K562 (cell line): ENCODE results near the gene MXRA7. TPM values are rescaled to one million over a fixed set of nuclear protein-coding genes. Genes with fewer than 3 reads are reported as not detected.

ENCODE experiments used
- BHLHE40 ChIP-seq: IDR thresholded peaks from 2 replicates; pipeline ENCODE4 v1.6.1; 2011; ENCODE audit warnings: low read length, improper control_type of control experiment
- CHD1 ChIP-seq: fragments of 200-600 bp; sonication (generic); IDR thresholded peaks from one replicate; pipeline ENCODE4 v1.6.1; 2012; ENCODE audit warnings: mild to moderate bottlenecking, moderate library complexity, low read length, inconsistent platforms
- IFI16 ChIP-seq: fragments of 250-450 bp; sonication (Bioruptor Pico); IDR thresholded peaks from 2 replicates; pipeline ENCODE4 v2.1.2; 2022; ENCODE audit warnings: mild to moderate bottlenecking, inconsistent platforms
- KLF16 ChIP-seq: IDR thresholded peaks from 2 replicates; pipeline ENCODE4 v1.6.1; 2016; ENCODE audit warnings: antibody characterized with exemption
- MAFK ChIP-seq: IDR thresholded peaks from 2 replicates; pipeline ENCODE4 v1.6.1; 2011; ENCODE audit warnings: low read length, improper control_type of control experiment
- MEF2D ChIP-seq: conservative IDR thresholded peaks from 2 replicates; pipeline ENCODE4 v1.6.1; 2016; ENCODE audit warnings: low read depth, missing genetic modification characterization, missing compliant biosample characterization
- MYNN ChIP-seq, 2 experiments: sonication (generic); formaldehyde crosslinking in 1 of 2; IDR thresholded peaks; 2 replicates each; pipeline versions ENCODE4 v1.5.0 to v1.6.1; 2016 to 2020; ENCODE audit warnings: antibody characterized with exemption in 1 of 2, missing genetic modification reagents in 1 of 2
- NCOA4 ChIP-seq: fragments of 450-650 bp; IDR thresholded peaks from 2 replicates; pipeline ENCODE4 v1.6.1; 2018; ENCODE audit warnings: mild to moderate bottlenecking; ENCODE audit not compliant: partially characterized antibody
- RBFOX2 ChIP-seq: fragments of 200-400 bp; formaldehyde crosslinking; IDR thresholded peaks from 2 replicates; pipeline ENCODE4 v1.6.1; 2017; ENCODE audit warnings: low read depth, mild to moderate bottlenecking, low read length, moderate library complexity
- SRSF3 ChIP-seq: fragments of 200-400 bp; formaldehyde crosslinking; IDR thresholded peaks from 2 replicates; pipeline ENCODE4 v1.6.1; 2016; ENCODE audit warnings: mild to moderate bottlenecking, low read length, moderate library complexity; ENCODE audit not compliant: insufficient read depth
- U2AF1 ChIP-seq: fragments of 200-400 bp; formaldehyde crosslinking; optimal IDR thresholded peaks from 2 replicates; pipeline ENCODE3; 2017; ENCODE audit warnings: mild to moderate bottlenecking, low read depth, low read length, moderate library complexity
- ZFPM2 ChIP-seq: fragments of 250-450 bp; sonication (Bioruptor Pico); IDR thresholded peaks from 2 replicates; pipeline ENCODE4 v1.5.1; 2022; ENCODE audit warnings: mild to moderate bottlenecking
- ZNF134 ChIP-seq: fragments of 250-450 bp; sonication (Bioruptor Pico); conservative IDR thresholded peaks from 2 replicates; pipeline ENCODE4 v1.4.0; 2020
- ZNF165 ChIP-seq: fragments of 250-450 bp; sonication (Bioruptor Pico); IDR thresholded peaks from 2 replicates; pipeline ENCODE4 v1.4.0; 2020; ENCODE audit warnings: borderline replicate concordance
- ZNF589 ChIP-seq: fragments of 200-800 bp; sonication (Bioruptor generic); IDR thresholded peaks from 2 replicates; pipeline ENCODE4 v1.6.1; 2016; ENCODE audit warnings: low read depth, missing genetic modification characterization, missing compliant biosample characterization
- polyA plus RNA-seq, 8 experiments: library from polyadenylated mRNA; depleted of rRNA in 4 of 8; stranded (reverse) in 5 of 8; unstranded in 3 of 8; fragments of >200 nt; fragmentation: Nextera tagmentation in 2 of 8; fragmentation: Illumina TruSeq in 1 of 8; extraction: Ambion mirVana in 2 of 8; extraction: Trizol in 1 of 8; gene quantifications; 2 replicates each; pipeline versions ENCODE4 v1.2.1 to v1.2.3, GENCODE V29; 2011 to 2014; ENCODE audit warnings: inconsistent platforms in 1 of 8, missing spikeins in 1 of 8
- total RNA-seq, 7 experiments: library from RNA; depleted of rRNA in 6 of 7; stranded (reverse); fragments of >200 nt in 6 of 7; fragmentation: Illumina TruSeq in 2 of 7; extraction: Trizol in 2 of 7; gene quantifications; 2 replicates each; pipeline versions ENCODE4 v1.2.1 to v1.2.3, GENCODE V29; 2011 to 2021; ENCODE audit warnings: low replicate concordance in 1 of 7
- TF ChIP-seq, protein P1 (sequence below): sonication (generic); formaldehyde crosslinking; IDR thresholded peaks from 2 replicates; pipeline ENCODE4 v1.8.0; 2022; ENCODE audit warnings: mild to moderate bottlenecking, missing genetic modification reagents
- TF ChIP-seq, protein P2 (sequence below): sonication (generic); formaldehyde crosslinking; IDR thresholded peaks from 2 replicates; pipeline ENCODE4 v1.8.0; 2022; ENCODE audit warnings: missing genetic modification reagents, mild to moderate bottlenecking, borderline replicate concordance
- TF ChIP-seq, protein P3 (sequence below): conservative IDR thresholded peaks from 2 replicates; pipeline ENCODE4 v1.6.1; 2011; ENCODE audit warnings: low read depth, mild to moderate bottlenecking, low read length; ENCODE audit not compliant: control insufficient read depth
- TF ChIP-seq, protein P4 (sequence below): fragments of 450-650 bp; IDR thresholded peaks from 2 replicates; pipeline ENCODE4 v1.6.1; 2018; ENCODE audit not compliant: partially characterized antibody
- TF ChIP-seq, protein P5 (sequence below): IDR thresholded peaks from 2 replicates; pipeline ENCODE4 v1.6.1; 2011; ENCODE audit not compliant: insufficient read length; ENCODE audit errors: extremely low read depth

Gene MXRA7
- total and polyA plus RNA-seq, 9 of the 15 experiments (the other 6 are each of a cell fraction or from before 2014, with no cell fraction given): 2.6 to 38.4 (median 14.3) TPM

DNA sequence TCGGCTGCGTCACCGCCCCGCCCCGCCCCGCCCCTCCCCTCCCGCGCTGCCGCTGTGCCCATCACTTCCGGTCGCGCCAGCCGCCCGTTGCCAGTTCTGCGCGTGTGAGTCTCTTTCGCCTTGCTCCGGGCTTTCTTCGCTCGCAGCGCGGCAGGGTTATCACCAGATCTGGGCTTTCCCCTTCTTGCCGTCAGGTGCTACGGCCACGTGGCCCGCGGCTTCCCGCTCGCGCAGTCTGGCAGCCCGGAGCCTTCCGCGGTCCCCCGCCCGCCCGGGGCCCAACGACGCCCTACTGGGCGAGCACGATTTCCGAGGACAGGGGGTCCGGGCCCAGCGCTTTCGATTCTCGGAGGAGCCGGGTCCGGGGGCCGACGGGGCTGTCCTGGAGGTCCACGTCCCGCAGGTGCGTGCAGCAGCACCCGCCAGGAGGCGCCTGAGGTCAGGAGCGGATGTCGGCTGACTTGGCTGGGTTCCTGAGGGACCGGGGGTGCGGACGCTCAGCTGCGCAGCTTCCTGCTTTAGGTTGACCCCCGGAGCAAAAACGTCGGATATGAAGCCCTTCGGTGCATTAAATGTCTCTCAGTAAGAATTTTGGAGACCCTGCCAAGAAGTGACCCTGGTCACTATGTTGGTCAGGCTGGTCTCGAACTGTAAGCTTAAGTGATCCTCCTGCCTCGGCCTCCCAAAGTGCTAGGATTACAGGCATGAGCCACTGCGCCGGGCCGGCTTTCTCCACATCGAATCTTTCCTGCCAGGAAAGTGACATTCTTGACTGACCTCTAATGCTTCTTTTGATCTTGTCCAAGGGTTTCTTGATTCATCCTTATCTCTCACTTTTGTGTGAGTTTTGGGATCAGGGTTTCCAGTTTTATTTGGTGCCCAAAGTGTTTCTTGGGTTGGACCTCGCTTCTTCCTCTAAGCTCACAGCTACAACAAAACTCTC lies 16.3 kb upstream of the MXRA7 start, which contains the start of gene METTL23 (continued):
- TF ChIP-seq, protein P1, sequence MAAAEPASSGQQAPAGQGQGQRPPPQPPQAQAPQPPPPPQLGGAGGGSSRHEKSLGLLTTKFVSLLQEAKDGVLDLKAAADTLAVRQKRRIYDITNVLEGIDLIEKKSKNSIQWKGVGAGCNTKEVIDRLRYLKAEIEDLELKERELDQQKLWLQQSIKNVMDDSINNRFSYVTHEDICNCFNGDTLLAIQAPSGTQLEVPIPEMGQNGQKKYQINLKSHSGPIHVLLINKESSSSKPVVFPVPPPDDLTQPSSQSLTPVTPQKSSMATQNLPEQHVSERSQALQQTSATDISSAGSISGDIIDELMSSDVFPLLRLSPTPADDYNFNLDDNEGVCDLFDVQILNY: no peak
- no peak for TF ChIP-seq NCOA4
- no peak for TF ChIP-seq CHD1
- 0 out of 2 replicates have a peak, but pooled peaks have one; percentile 3 for TF ChIP-seq MAFK
- TF ChIP-seq, protein P2, sequence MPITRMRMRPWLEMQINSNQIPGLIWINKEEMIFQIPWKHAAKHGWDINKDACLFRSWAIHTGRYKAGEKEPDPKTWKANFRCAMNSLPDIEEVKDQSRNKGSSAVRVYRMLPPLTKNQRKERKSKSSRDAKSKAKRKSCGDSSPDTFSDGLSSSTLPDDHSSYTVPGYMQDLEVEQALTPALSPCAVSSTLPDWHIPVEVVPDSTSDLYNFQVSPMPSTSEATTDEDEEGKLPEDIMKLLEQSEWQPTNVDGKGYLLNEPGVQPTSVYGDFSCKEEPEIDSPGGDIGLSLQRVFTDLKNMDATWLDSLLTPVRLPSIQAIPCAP (CRISPR knock-in tag): no peak
- TF ChIP-seq, protein P3, sequence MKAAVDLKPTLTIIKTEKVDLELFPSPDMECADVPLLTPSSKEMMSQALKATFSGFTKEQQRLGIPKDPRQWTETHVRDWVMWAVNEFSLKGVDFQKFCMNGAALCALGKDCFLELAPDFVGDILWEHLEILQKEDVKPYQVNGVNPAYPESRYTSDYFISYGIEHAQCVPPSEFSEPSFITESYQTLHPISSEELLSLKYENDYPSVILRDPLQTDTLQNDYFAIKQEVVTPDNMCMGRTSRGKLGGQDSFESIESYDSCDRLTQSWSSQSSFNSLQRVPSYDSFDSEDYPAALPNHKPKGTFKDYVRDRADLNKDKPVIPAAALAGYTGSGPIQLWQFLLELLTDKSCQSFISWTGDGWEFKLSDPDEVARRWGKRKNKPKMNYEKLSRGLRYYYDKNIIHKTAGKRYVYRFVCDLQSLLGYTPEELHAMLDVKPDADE: peak; percentile 82; the same call in 1 of the 2 replicates
- TF ChIP-seq SRSF3: 0 out of 2 replicates have a peak, but pooled peaks have one; percentile 86
- 0 out of 2 replicates have a peak, but pooled peaks have one; percentile 30 for TF ChIP-seq ZNF589 (CRISPR knock-in tag)
- TF ChIP-seq RBFOX2: peak; percentile 80
- no peak for TF ChIP-seq KLF16
- TF ChIP-seq MYNN (IDR thresholded peaks at IDR 0.05): no peak
- TF ChIP-seq MYNN (CRISPR knock-in tag; IDR thresholded peaks at IDR 0.05): no peak
- no peak for TF ChIP-seq ZNF165 (CRISPR knock-in tag)
- peak; percentile 95 for TF ChIP-seq U2AF1
- TF ChIP-seq ZNF134 (CRISPR knock-in tag): no peak
- TF ChIP-seq, protein P4, sequence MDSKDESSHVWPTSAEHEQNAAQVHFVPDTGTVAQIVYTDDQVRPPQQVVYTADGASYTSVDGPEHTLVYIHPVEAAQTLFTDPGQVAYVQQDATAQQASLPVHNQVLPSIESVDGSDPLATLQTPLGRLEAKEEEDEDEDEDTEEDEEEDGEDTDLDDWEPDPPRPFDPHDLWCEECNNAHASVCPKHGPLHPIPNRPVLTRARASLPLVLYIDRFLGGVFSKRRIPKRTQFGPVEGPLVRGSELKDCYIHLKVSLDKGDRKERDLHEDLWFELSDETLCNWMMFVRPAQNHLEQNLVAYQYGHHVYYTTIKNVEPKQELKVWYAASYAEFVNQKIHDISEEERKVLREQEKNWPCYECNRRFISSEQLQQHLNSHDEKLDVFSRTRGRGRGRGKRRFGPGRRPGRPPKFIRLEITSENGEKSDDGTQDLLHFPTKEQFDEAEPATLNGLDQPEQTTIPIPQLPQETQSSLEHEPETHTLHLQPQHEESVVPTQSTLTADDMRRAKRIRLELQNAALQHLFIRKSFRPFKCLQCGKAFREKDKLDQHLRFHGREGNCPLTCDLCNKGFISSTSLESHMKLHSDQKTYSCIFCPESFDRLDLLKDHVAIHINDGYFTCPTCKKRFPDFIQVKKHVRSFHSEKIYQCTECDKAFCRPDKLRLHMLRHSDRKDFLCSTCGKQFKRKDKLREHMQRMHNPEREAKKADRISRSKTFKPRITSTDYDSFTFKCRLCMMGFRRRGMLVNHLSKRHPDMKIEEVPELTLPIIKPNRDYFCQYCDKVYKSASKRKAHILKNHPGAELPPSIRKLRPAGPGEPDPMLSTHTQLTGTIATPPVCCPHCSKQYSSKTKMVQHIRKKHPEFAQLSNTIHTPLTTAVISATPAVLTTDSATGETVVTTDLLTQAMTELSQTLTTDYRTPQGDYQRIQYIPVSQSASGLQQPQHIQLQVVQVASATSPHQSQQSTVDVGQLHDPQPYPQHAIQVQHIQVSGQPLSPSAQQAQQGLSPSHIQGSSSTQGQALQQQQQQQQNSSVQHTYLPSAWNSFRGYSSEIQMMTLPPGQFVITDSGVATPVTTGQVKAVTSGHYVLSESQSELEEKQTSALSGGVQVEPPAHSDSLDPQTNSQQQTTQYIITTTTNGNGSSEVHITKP: no peak
- TF ChIP-seq, protein P5, sequence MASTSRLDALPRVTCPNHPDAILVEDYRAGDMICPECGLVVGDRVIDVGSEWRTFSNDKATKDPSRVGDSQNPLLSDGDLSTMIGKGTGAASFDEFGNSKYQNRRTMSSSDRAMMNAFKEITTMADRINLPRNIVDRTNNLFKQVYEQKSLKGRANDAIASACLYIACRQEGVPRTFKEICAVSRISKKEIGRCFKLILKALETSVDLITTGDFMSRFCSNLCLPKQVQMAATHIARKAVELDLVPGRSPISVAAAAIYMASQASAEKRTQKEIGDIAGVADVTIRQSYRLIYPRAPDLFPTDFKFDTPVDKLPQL: no peak
- 0 out of 2 replicates have a peak, but pooled peaks have one; percentile 39 for TF ChIP-seq ZFPM2 (CRISPR knock-in tag)
- no peak for TF ChIP-seq MEF2D (tag)
- peak; percentile 97 for TF ChIP-seq BHLHE40
- TF ChIP-seq IFI16 (CRISPR knock-in tag): no peak
